HG03175 (cell line): ENCODE measurements around the gene ATL3.
"Not testable (repeated sequence)": the region's sequence is repeated elsewhere in the genome, so short reads cannot be mapped to it uniquely, and the experiment has no call there.

ENCODE experiments used
- ATAC-seq: cut with Tn5 transposase; IDR thresholded peaks from one replicate; pipeline ENCODE4 v1.9.1; 2021; ENCODE audit warnings: mild to moderate bottlenecking, moderate library complexity; ENCODE audit not compliant: unreplicated experiment

The ATL3 gene

DNA sequence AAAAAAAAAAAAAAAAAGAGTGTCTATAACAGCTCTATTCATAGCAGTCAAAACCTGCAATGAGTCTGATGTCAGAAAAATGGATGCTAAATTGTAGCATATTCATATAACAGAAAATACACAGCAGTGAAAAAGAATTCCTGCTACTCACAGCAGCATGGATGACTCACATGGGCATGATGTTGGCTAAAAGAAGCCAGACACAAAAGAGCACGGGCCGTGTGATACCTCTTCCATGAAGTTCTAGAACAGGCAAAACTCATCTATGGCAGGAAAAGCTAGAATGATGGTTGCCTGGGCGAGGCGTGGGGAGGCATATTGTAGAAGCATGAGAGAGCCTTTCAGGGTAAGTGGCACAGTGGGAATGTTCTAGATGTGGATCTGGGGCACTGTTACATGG lies 75.9 kb downstream of the ATL3 start:
- no peak for ATAC-seq

DNA sequence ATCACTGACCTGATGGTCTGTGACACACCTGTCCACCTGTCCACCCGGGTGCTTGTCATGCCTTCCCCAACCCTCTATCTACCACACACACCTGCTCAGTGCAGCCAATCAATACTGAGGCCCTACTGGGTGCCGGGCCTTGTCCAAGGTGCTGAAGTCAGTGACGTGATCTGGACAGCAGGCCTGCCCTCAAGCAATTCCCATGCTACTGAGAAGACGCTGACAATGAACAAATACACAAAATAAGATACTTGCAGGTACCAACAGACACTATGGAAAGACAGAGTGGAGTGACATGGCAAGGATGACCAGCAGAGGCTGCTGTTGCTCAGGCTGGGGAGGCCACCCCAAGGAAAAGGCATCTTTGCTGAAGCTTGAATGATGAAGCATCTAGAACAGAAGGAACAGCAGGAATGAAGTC lies 78.2 kb downstream of the ATL3 start:
- ATAC-seq: no peak

DNA sequence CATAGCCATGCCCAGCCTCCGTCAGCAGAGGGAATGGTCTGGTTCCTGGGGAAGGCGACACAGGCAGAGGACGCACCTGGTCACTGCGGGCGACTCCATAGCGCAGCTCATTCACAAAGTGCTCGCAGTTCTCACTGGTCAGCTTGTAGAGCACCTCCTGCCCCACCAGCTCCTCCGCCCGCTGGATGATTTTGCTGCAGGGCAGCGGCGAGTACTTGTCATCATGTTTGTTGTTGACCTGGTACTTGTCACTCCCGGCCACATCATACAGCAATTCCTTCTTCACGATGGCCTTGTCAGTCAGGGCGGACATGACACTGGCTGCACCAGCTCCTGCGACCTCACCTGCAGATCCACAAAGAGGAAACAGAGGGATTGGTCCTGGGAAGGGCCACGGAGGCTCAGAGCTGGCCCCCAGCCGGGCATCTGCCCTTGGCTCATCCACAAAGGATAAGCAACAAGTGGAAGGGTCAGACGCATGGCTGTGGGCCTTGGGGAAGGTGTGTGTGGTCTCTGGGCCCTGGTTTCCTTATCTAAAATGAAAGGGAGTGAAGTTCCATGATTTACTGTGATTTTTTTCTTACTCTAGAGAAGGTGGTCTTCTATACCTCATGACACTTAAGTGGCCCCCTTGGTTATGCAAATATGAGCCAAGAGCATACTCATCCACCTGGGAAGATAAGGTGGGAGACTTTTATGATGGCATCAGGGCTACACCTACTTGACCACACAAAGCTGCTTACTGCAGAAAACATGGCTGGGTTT lies 81.0 kb downstream of the ATL3 start:
- no peak for ATAC-seq

DNA sequence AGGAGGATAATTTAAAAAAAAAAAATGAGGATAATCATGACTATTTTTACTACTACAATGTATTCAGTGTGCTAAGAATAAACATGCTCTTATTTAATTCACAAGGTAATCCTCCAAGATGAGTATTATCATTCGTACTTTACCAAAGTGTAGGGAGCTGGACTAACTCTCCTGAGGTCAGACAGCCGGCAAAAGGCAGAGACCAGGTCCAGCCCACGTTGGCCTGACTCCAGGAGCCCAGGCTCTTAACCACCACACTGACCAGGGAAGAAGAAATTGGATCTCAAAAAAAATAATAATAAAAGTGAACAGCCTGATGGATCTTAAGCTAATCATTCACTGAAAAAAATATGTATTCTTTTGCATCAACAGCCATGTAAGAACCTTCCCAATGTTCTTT lies 82.2 kb downstream of the ATL3 start:
- no peak for ATAC-seq

DNA sequence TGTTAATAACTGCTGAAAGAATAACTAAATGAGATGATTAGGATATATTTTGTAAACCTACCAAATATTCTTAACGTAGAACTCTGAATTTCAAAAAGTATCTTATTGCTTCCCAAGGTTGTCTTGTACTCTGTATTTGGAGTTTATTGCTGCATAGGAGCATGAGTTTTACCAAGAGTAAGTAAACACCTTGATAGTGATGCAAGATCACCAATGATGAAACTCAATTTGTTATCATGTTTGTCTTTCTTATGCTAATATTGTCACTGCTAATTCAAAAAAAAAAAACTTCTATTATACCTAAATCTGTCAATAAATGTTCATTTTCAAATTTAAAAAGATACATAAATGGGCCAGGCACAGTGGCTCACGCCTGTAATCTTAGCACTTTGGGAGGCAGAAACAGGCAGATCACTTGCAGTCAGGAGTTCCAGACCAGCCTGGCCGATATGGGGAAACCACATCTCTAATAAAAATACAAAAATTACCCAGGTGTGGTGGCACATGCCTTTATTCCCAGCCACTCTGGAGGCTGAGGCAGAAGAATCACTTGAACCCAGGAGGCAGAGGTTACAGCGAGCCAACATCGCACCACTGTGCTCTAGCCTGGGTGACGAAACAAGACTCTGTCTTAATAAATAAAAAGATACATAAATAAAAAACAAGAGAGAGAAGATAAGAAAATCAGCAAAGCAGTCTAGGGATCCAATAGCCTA lies 84.6 kb downstream of the ATL3 start:
- no peak for ATAC-seq

DNA sequence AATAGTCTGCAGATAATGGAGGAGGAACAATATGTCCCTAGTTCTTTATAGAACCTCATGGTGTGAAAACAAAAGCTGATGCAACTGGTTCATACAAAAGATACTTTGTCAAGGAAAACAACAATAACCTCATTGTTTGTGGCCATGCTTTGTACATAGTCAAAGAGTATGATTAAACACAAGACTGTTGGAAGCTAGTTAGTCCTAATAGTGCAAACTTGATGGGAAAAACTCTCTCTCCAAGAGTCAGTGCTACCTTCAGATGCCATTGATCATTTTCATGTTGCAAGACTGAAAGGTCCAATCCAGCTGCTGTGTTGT lies 87.9 kb downstream of the ATL3 start:
- ATAC-seq: no peak

DNA sequence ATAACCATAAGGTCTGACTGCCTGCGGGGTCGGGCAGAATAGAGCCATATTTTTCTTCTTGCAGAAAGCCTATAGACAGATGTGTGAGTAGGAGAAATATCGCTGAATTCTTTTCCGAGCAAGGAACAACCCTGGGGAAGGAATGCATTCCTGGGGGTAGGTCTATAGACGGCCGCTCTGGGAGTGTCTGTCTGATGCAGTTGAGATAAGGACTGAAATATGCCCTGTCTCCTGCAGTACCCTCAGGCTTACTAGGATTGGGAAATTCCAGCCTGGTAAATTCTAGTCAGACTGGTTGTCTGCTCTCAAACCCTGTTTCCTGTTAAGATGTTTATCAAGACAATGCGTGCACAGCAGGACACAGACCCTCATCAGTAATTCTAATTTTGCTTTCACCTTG lies 90.0 kb downstream of the ATL3 start:
- not testable (repeated sequence) for ATAC-seq

DNA sequence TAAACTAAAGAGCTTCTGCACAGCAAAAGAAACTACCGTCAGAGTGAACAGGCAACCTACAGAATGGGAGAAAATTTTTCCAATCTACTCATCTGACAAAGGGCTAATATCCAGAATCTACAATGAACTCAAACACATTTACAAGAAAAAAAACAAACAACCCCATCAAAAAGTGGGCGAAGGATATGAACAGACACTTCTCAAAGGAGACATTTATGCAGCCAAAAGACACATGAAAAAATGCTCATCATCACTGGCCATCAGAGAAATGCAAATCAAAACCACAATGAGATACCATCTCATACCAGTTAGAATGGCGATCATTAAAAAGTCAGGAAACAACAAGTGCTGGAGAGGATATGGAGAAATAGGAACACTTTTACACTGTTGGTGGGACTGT lies 92.3 kb downstream of the ATL3 start:
- ATAC-seq: not testable (repeated sequence)

DNA sequence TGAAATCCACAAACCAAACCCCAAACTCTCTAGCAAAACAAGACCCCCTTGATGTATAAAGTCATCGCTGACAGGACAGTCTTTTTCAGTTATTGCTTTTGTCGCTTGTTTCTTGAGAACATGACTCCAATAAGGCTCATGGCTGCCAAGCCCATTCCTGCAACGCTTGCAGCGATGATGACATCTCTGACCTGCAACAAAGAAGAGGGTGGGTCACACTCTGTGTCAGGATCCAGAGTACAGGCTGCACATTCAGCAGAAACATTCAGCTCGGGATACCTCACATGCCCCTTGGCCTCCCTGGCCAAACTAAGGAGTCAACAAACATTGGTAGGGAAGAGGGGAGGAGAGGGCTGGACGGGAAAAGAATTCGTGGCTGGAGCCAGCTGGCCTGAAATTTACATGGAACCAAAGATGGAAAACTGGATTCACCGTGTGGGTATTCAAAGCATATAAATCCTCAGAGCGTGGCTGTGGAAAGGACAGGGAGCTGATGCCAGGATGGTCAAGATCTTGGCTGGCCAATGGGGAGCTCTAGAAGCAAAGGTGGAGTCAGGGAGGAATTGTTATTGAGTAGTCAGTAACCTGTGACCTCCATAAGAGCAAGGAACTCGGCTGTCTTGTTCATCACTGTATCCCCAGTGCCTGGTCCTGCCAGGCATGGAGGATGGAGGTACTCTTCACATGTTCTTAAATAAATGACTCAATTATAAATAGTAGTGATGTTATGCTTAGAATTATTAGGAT lies 96.1 kb downstream of the ATL3 start:
- ATAC-seq: no peak
